Hepatocyte (in vitro differentiated cells): ENCODE data around the gene LSM4.

Experiments
- CTCF ChIP-seq: fragments of 200-600 bp; sonication (generic); IDR thresholded peaks from 2 replicates; pipeline ENCODE4 v1.5.1; 2016; ENCODE audit warnings: antibody characterized with exemption, mild to moderate bottlenecking; ENCODE audit not compliant: poor library complexity
- EZH2 ChIP-seq: fragments of 200-600 bp; sonication (generic); IDR thresholded peaks from 2 replicates; pipeline ENCODE4 v1.6.1; 2016; ENCODE audit warnings: antibody characterized with exemption, mild to moderate bottlenecking, borderline replicate concordance
- EZH2phosphoT487 ChIP-seq: fragments of 200-600 bp; sonication (generic); IDR thresholded peaks from one replicate; pipeline ENCODE4 v1.6.1; 2018; ENCODE audit warnings: antibody characterized with exemption, mild to moderate bottlenecking, low read depth, moderate library complexity; ENCODE audit not compliant: unreplicated experiment, severe bottlenecking

GRCh38 chr19:18321734-18322102 is 1.2 kb downstream of the LSM4 start:
- TF ChIP-seq CTCF = no peak
- TF ChIP-seq EZH2 = no peak
- no peak for TF ChIP-seq EZH2phosphoT487
